HG02852 (cell line): Measurements from ENCODE around the gene TMEM131L.
"Not testable (repeated sequence)": the region's sequence is repeated elsewhere in the genome, so short reads cannot be mapped to it uniquely, and the experiment has no call there.

Experiments
- ATAC-seq: cut with Tn5 transposase; IDR thresholded peaks from one replicate; pipeline ENCODE4 v1.9.1; 2021; ENCODE audit warnings: mild to moderate bottlenecking, moderate library complexity; ENCODE audit not compliant: unreplicated experiment

TMEM131L gene

GRCh38 chr4:153538487-153539357 lies 72.6 kb downstream of the TMEM131L start:
- no peak for ATAC-seq

- ATAC-seq, result no peak
These were observed 73.3 kb downstream of the TMEM131L start for GRCh38 chr4:153539422-153539821.

- ATAC-seq, result peak; percentile 77
These were observed 75.4 kb downstream of the TMEM131L start for GRCh38 chr4:153541456-153542096.

GRCh38 chr4:153542131-153542530 lies 76.0 kb downstream of the TMEM131L start:
- ATAC-seq, result no peak

GRCh38 chr4:153542834-153543233 lies 76.7 kb downstream of the TMEM131L start:
- no peak for ATAC-seq

GRCh38 chr4:153543351-153543750 lies 77.2 kb downstream of the TMEM131L start:
- ATAC-seq, result no peak

- no peak for ATAC-seq
These were observed 79.7 kb downstream of the TMEM131L start for GRCh38 chr4:153545822-153546221.

- no peak for ATAC-seq
These were observed 80.1 kb downstream of the TMEM131L start for GRCh38 chr4:153546280-153546679.

GRCh38 chr4:153547520-153547919 lies 81.4 kb downstream of the TMEM131L start:
- no peak for ATAC-seq

- ATAC-seq, result not testable (repeated sequence)
These were observed 82.7 kb downstream of the TMEM131L start for GRCh38 chr4:153548907-153549306.

- ATAC-seq, result no peak
These were observed 83.2 kb downstream of the TMEM131L start for GRCh38 chr4:153549405-153549804.

- ATAC-seq, result no peak
These were observed 87.1 kb downstream of the TMEM131L start for GRCh38 chr4:153553155-153553818.

GRCh38 chr4:153553819-153554170 lies 87.6 kb downstream of the TMEM131L start:
- no peak for ATAC-seq

- ATAC-seq, result no peak
These were observed 89.7 kb downstream of the TMEM131L start for GRCh38 chr4:153555730-153556434.

GRCh38 chr4:153556435-153556815 lies 90.3 kb downstream of the TMEM131L start:
- ATAC-seq, result no peak

GRCh38 chr4:153560908-153561307 lies 94.7 kb downstream of the TMEM131L start:
- peak; percentile 71 for ATAC-seq

GRCh38 chr4:153564630-153565525 lies 98.7 kb downstream of the TMEM131L start:
- ATAC-seq, result no peak

GRCh38 chr4:153566631-153567150 lies 100.5 kb downstream of the TMEM131L start:
- ATAC-seq, result no peak

GRCh38 chr4:153567660-153568059 lies 101.5 kb downstream of the TMEM131L start:
- ATAC-seq, result not testable (repeated sequence)
